GM19438 (cell line): ENCODE results near the gene NHERF1.

Source experiments
- ATAC-seq: cut with Tn5 transposase; IDR thresholded peaks from one replicate; pipeline ENCODE4 v1.9.1; 2021; ENCODE audit warnings: low read depth; ENCODE audit not compliant: unreplicated experiment

NHERF1 gene

DNA sequence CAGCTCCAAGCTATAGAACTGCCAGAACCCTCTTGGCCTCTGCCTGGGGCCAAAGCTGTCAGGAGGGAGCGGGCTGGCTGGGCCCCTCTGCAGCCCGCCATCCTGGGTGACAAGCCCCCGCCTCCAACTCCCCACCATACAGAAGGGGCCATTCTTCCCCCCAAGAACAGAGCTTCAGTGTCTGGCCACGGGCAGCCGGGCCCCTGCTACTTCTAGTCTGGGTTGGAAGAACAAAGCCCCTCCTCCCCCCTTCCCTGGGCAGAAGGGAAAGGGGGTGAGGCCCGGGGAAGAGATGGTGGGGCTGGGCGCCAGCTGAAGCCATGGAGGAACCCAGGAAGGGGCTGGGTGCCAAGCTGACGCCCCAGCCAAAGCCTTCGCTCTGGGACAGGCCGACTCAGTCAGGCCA lies 18.7 kb downstream of the NHERF1 start:
- no peak for ATAC-seq

DNA sequence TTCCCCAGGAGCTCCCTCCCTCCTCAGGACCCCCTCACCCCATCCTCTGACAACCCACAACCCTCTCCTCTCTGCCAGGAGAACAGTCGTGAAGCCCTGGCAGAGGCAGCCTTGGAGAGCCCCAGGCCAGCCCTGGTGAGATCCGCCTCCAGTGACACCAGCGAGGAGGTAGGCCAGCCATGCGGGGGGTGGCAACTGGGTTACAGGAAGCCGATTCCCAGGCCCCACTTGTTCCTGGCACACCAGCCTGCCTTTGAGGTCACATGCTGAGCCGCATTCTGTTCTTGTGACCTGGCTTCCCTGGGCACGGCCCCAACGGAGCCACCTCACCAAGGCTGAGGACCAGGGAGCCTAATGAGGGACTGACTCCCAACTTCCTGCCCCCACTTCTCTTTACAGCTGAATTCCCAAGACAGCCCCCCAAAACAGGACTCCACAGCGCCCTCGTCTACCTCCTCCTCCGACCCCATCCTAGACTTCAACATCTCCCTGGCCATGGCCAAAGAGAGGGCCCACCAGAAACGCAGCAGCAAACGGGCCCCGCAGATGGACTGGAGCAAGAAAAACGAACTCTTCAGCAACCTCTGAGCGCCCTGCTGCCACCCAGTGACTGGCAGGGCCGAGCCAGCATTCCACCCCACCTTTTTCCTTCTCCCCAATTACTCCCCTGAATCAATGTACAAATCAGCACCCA lies 19.8 kb downstream of the NHERF1 start:
- ATAC-seq, result no peak

DNA sequence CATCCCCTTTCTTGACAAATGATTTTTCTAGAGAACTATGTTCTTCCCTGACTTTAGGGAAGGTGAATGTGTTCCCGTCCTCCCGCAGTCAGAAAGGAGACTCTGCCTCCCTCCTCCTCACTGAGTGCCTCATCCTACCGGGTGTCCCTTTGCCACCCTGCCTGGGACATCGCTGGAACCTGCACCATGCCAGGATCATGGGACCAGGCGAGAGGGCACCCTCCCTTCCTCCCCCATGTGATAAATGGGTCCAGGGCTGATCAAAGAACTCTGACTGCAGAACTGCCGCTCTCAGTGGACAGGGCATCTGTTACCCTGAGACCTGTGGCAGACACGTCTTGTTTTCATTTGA lies 20.3 kb downstream of the NHERF1 start:
- ATAC-seq, result no peak

DNA sequence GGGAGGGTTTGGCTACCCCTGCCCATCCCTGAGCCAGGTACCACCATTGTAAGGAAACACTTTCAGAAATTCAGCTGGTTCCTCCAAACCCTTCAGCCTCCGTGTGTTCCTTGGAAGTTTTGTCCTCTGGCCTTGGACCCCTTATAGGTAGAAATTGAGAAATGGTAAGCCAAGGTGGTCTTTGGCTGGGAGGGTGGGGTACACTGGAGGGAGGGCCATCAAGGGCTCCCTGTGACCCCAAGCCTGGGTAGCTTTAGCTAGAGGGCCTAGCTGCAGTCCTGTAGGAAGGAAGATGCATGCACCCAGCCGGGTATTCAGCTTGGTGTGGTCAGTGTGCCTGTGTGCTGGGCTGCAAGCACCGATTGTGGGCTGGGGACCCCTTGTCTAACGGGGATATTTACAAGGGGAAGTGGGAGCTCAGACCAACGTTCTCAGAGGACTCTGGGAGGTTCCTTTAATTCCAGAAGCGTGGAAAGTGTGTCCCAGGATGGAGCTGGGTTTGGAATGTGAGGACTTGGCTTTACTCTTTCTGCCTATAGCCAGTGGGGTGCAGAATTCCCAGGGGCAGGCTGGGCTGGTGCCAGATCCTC lies 20.9 kb downstream of the NHERF1 start:
- no peak for ATAC-seq

DNA sequence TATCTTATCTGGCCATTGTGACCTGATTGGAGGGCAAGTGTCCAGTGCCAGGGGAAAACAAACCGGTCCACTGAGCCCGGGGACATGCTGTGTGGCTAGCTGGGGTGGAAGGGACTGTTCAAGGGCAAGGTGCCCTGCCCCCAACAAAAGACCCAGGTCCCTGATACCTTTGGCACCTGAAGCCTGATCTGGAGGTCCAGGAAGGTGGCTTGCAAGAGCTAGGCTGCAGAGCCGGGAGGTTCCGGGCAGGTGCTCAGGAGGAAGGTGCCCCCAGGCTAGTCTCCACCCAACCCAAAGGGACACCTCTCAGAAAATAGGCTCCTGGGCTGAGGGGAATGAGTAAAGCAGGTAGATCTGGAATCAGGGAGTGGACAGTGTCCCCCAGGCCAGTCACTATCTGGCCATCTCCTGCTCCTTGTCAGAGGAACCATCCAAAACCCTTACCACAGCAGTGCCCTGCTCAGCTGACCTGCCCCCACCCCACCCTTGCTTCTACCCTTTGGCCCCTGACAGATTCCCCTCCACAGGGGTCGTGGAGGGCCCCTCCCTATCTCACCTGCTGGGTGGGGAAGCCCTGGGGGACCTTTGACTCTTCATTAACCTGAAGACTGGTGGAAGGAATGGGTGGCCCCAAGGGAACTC lies 21.5 kb downstream of the NHERF1 start:
- ATAC-seq, result no peak

DNA sequence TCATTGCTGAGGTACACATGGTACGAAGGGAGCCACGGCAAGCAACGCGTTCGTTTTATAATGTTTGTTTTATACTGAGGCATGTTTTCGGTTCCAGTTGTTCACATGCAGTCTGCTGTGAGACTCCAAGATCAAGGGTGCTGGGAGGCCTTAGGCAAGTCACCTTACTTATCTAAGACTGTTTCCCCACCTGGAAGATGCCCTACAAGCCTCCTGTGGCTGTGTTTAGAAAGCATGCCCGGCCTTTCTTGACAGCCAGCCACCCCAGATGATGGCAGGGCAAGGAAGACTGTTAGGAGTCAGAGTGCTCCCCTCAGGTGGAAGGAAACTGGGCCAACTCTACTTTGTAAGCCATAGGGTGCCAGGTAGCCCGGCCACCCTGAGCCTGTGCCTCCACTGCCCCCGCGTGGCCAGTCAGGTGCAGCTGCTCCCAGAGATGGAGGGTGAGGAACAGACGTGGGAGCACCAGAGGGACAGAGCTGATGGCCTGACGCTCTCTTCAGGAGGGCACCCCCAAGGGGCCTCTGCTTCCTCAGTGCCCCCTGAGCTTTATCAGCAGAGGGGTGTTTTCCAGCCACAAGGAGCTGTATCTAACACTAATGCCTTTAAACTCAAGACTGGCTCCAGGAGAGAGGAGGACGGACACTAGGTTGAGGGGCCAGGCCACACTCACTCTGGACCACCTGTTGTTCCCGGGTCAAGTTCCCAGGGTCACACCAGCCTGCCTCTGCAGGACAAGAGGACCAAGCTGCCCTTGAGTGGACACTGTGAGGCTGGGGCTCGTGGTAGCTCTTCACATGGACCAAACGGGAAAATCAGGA lies 22.3 kb downstream of the NHERF1 start:
- ATAC-seq, result no peak

DNA sequence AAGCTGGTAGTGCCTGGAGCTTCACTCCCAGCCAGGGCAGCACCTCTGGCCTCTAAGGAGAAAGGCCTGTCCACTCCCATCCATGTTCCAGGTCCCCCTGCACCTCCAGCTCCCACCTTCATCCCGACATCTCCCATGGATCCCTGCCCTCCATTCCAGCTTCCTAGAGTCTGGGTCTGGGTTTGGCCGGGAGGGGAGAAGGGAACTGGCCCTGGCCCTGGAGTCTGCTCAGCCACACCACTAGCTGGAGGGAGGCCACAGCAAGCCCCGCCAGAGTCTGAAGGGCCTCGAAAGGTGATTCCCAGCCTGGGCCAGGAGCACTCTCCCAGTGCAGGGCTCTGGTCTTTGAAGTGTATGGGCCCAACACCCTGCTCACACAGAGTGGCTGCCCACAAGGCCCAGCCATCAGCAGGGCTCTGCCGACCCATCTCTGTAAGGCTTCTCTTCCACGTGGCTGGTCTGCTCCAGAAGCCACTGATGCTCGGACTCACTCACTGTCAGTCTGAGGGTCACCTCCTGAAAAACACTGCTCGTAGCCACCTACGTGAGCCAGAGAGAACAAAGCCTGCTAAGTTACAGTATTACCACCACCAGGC lies 23.0 kb downstream of the NHERF1 start:
- no peak for ATAC-seq

DNA sequence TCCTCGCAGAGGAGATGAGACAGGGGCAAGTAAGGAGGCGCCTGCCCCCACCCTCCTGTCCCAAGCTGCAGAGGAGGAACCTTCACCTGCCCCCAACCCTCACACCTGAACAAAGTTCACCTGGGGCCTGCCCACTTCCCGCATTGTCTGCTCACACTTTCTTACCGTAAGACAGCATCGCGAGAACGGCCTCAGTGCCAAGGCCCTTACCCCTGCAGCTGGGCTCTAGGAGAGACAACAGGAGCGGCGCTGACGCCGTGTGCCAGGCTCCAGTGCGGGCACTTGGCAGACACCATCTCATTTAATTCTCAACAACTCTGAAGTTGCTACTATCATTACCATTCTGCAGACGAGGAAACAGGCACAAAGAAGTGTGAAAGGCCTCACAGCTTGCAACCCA lies 23.6 kb downstream of the NHERF1 start:
- no peak for ATAC-seq

DNA sequence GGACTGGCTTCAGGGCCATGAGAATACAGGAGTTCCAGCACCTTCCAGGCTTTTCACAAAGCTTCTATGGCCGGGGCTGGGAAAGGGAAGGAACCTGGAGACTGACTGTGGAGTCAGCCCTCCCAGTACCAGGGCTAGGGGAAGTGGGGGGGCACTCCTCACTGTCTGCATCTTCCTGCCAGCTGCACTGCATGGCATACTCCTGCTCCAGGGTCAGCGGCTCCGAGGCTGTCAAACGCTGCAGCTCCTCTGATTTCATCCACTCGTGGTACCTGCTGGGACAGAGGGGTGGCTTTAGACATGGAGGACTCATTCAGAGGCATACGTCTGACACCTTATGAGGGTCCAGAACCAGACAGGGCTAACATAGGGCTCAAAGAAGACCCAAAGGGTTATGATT lies 25.0 kb downstream of the NHERF1 start:
- ATAC-seq, result no peak

DNA sequence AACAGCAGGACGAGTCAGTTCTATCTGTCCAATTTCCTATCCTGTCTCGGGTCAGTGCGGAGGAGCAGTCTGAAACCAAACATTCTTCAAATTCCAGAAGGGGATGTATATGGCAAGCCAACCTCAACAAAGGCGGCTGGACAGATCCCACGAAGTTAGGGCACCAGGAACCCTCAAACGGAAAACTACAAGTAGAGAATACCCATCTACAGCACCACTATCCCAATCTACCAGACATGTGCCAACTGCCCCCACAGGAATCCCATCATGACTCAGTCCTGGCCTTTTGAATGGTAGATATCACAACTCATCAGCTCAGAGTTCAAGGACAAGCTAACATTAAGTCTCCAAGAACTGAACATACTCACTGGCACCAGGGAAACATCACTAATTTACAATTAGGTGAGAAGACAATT lies 25.5 kb downstream of the NHERF1 start:
- no peak for ATAC-seq

DNA sequence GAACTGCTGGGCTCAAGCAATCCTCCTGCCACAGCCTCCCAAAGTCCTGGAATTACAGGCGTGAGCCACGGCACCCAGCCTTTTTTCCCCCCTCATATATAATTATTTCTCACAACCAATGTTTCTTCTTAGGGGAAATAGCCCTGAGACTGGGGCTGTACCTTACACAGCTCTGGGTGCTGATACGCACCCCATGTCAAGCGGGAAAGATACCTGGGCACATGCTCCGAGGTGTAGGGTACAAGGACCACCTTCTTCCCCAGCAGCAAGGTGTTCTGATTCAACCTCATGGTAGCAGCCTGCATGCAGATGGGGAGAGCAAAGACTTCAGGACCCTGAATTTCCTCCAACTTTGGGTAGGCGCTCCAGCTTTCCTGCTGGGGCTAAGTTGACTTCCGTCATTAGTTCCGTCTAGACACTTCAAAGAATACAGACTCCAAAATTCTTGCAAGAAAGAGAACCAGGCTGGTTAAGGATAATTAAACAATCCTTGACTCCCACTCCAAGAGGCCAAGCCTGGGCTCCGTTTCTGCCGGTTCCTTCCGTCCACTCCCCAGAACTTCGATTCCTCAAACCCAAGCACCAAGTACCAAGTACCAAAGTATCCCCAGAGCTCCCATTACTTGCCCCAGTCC lies 27.1 kb downstream of the NHERF1 start:
- ATAC-seq, result no peak

DNA sequence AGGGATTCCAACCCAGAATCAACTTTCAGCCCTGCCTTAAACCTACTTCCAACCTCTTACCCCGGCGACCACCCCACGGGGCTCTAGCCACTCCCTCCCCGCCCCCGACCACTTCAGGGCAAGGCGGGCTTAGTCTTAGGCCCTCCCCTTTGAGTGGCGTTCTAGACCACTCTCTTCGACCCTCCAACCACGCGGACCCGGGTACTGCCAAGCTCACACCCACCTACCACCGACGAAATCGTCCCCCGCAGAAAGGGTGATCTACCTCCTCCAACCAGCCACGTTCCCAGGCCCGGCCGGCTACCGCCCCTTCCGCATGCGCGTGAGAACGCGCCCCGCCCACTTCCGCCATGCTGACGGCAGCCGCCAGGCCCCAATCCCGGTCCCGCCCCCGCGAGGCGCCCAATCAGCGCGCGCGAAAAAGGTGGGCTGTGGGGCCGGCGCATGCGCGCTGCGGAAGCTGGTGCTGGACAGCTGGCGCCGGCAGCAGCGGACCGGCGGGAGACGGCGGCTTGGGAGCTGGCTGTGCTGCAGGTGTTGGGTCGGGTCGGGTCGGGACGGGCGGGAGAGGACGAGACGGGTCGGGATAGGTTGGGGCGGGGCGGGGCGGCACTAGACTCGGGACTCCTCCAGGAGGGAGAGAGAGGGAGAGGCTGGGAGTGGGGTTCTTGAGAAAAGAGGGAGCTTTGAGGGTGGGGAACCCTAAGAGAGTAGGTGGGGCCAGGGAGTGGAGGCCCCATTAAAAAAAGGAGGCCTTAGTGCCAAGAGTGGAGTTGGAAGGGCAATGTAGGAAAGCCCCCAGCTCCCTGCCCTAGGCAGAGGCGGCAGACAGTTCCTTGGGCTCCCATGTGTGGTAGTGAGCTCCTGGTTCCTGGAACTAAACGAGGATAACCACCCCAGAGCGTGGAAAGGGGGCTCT lies 27.9 kb downstream of the NHERF1 start, which contains the start of gene NAT9:
NAT9 (minus strand) TSS at position 302 of the 919 bp plus-strand sequence. CDS start 647 bp downstream, outside the sequence.
- no peak for ATAC-seq

DNA sequence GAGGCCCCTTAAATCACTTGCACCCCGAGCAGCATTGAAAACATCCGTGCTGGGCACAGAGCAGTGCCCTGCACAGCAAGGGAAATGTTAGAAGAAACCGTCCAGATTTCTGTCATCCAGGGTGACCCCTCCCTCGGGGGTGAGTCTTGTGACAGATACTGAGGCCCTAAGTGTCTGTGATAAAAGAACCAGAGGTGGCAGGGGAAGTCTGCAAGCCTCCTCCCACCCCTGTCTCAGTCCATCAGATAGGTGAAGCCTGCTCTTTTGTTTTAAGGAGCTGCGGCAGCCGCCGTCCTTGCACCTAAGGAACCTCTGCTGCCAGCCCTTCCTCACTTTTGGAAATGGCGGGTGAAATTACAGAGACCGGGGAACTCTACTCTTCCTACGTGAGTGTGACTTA lies 28.6 kb downstream of the NHERF1 start:
- ATAC-seq, result no peak

DNA sequence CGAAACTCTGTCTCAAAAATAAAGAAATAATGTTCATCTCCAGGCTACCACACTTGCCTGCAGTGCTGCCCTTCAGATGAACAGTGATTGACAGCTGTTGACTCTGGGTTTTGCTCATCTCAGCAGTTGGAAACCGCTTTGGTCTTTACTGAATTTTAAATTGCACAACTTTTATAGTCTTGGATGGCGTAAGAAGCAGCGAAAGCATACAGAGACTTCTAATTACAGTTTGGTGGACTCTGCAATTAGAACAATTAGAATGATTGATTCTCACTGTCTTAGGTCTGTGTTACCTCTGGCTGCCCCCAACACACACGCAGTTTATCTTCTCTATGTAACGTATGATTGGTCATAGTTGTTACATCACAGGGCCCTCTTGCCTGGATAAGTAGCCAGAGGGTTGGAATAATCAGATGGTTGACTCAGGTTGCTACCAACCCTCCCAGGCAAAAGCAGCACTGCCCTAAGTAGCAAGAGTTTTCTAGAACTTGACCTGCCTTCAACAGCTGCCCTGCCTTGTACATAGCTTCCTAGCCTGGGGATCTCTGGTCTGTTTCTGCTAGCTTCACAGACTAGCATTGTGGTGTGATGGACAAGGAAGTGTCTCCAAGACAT lies 29.6 kb downstream of the NHERF1 start:
- ATAC-seq, result no peak

DNA sequence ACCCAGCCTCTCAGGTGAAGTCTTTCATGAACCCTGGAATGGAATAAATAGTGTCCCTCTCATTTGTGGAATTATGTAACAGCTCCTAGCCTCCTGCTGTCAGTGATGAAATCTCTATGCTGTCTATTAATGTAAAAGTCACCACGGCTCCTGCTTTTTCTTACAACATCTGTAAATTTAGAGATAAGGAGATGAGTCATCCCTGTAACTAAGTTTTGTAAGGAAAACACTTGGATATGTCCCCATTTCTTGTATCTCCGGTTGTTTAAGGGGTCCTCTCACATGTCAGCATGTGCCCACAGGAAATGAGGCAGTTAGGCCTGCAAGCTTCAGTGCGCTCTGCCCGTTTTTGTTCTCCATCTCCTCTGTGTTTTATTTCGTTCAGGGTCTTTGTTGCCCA lies 30.5 kb downstream of the NHERF1 start:
- ATAC-seq, result no peak

DNA sequence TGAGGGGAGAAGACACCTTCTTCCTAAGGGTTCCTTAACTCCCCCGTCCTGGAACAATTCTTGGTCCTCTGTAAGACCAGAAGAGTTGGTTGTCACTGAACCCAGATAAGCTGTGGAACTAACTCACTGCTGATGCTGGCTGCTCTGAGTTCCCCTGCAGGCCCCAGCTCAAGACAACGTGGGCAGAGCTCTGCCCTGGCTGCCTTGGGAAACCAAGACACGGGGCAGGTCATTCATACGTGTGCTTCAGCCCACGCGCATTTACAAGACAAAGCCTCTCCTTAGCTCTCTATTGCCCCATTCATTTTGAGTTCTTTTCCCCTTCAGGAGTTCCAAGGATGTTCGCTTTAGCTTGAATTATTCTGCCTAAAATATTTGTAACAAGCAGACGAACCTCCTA lies 31.1 kb downstream of the NHERF1 start:
- ATAC-seq, result no peak

DNA sequence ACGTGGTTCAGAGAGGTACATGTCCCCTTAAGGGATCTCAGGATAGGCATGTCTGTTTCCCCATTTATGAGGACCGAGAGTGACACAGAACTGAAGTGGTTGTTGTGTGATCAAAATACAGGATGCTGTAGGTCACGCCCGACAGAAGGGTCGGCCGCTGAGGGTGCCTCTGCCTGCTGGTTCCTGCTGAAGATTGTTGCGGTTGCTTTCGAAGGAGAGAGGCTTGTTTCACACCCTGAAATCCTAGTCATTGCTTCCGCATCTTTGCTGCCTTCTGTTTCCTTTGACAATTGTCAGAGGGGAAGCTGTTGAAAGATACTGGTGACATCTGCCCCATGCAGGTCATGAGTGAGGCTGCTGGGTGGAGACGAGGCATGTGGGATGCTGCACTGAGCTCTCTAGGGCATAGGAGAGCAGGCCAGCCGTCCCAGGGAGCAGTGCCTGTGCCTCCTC lies 31.5 kb downstream of the NHERF1 start:
- peak; percentile 62 for ATAC-seq

DNA sequence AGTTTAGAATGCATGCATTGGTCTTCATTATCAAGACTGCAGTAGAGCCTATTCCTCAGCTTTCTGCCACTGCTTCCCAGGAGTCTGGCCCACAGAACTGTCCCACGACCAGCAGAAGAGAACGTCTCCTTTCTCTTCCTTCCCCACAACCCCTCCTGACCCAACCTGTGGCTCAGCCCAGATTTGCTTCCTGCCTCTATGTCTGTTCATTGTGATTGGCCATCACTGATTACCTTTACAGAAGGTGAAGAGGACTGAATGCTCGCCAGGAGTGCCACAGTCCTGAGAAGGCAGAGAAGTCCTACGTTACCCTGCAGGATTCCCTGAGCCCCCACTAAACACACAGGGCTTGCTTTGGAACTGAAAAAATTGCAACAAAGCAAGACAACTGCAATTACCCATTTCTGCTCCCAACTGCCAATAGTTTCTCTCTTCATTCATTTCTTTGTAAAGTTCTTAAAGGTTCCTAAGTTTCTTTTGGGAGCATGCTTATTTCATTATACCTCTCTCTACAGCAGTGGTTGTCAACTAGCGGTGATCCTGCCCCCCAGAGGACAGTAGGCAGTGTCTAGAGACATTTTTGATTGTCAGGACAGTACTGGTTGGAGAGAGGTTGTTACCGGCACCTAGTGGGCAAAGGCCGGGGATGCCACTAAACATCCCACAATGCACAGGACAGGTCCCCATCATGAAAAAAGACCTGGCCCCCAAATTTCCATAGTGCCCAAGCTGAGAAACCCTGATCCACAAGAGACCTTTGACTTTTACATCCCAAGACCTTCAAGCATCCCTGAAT lies 32.2 kb downstream of the NHERF1 start:
- no peak for ATAC-seq
